HEK293 (cell line): ENCODE measurements around the gene SYNE2.

Experiments
- CTCF ChIA-PET: fragments of 350-600 bp; formaldehyde crosslinking; extraction: SDS; loops from one replicate; lab custom pipeline; 2021; ENCODE audit warnings: antibody characterized with exemption; lab: Yijun Ruan, JAX
- POLR2A ChIA-PET: fragments of 300-600 bp; formaldehyde crosslinking; extraction: SDS; loops from one replicate; lab custom pipeline; 2020; ENCODE audit warnings: antibody characterized with exemption, inconsistent platforms; lab: Yijun Ruan, JAX
- H3K27ac ChIP-seq: fragments of 200-500 bp; sonication (Bioruptor generic); 2 replicates; pipeline ENCODE4 v1.5.1; 2014; ENCODE audit warnings: low read depth, low read length, control low read depth, inconsistent platforms; ENCODE audit errors: extremely low read depth
- H3K36me3 ChIP-seq, 2 experiments: fragments of 200-500 bp in 1 of 2; sonication (Bioruptor generic) in 1 of 2; 1 replicate in 1 of 2; 2 replicates in 1 of 2; pipeline ENCODE4 v1.5.1; 2014 to 2017; ENCODE audit warnings: inconsistent platforms in 2 of 2, low read length in 2 of 2; ENCODE audit not compliant: control insufficient read depth in 2 of 2, insufficient read depth in 1 of 2
- H3K4me1 ChIP-seq: fragments of 200-500 bp; sonication (Bioruptor generic); 2 replicates; pipeline ENCODE4 v1.5.1; 2014; ENCODE audit warnings: mild to moderate bottlenecking, low read length, inconsistent platforms; ENCODE audit not compliant: control insufficient read depth, insufficient read depth
- H3K4me3 ChIP-seq: 2 replicates; pipeline ENCODE4 v1.5.1; 2011; ENCODE audit warnings: low read depth, mild to moderate bottlenecking, control low read depth, low read length, moderate library complexity
- H3K9me3 ChIP-seq: fragments of 200-500 bp; sonication (Bioruptor generic); 2 replicates; pipeline ENCODE4 v1.5.1; 2014; ENCODE audit warnings: low read depth, low read length, inconsistent platforms; ENCODE audit not compliant: control insufficient read depth, insufficient read depth
- CTCF ChIP-seq: fragments of 450-650 bp; formaldehyde crosslinking; IDR thresholded peaks from 2 replicates; pipeline ENCODE4 v1.5.1; 2016; ENCODE audit warnings: missing biosample characterization, missing genetic modification characterization
- GLI2 ChIP-seq: fragments of 450-650 bp; formaldehyde crosslinking; IDR thresholded peaks from 2 replicates; pipeline ENCODE4; 2017; ENCODE audit warnings: missing biosample characterization, missing genetic modification characterization, low read depth, borderline replicate concordance
- GLIS2 ChIP-seq: fragments of 450-650 bp; formaldehyde crosslinking; IDR thresholded peaks from 2 replicates; pipeline ENCODE4 v1.5.1; 2016; ENCODE audit warnings: missing biosample characterization, missing genetic modification characterization
- SETDB1 ChIP-seq: IDR thresholded peaks from one replicate; pipeline ENCODE4 v1.6.1; 2017; ENCODE audit warnings: mild to moderate bottlenecking, low read length, moderate library complexity, mixed read lengths; ENCODE audit not compliant: insufficient read length
- WT1 ChIP-seq: fragments of 450-650 bp; formaldehyde crosslinking; IDR thresholded peaks from 2 replicates; pipeline ENCODE4 v1.5.1; 2016; ENCODE audit warnings: missing biosample characterization, missing genetic modification characterization
- YY2 ChIP-seq: fragments of 450-650 bp; formaldehyde crosslinking; IDR thresholded peaks from 2 replicates; pipeline ENCODE4 v1.5.1; 2016; ENCODE audit warnings: missing biosample characterization, missing genetic modification characterization
- ZBTB6 ChIP-seq: fragments of 450-650 bp; formaldehyde crosslinking; IDR thresholded peaks from 2 replicates; pipeline ENCODE4 v1.5.1; 2017; ENCODE audit warnings: missing biosample characterization, missing genetic modification characterization
- ZFHX2 ChIP-seq: fragments of 450-650 bp; formaldehyde crosslinking; conservative IDR thresholded peaks from 2 replicates; pipeline ENCODE4 v1.5.1; 2016; ENCODE audit warnings: missing biosample characterization, missing genetic modification characterization
- ZIC2 ChIP-seq: fragments of 450-650 bp; formaldehyde crosslinking; IDR thresholded peaks from 2 replicates; pipeline ENCODE4 v1.5.1; 2016; ENCODE audit warnings: missing biosample characterization, missing genetic modification characterization
- ZNF112 ChIP-seq: fragments of 450-650 bp; formaldehyde crosslinking; IDR thresholded peaks from 2 replicates; pipeline ENCODE4 v1.5.0; 2017; ENCODE audit warnings: missing biosample characterization, missing genetic modification characterization
- ZNF133 ChIP-seq: fragments of 450-650 bp; formaldehyde crosslinking; IDR thresholded peaks from 2 replicates; pipeline ENCODE4 v1.5.1; 2016; ENCODE audit warnings: missing biosample characterization, missing genetic modification characterization
- ZNF514 ChIP-seq: fragments of 450-650 bp; formaldehyde crosslinking; IDR thresholded peaks from 2 replicates; pipeline ENCODE4 v1.5.1; 2016; ENCODE audit warnings: missing biosample characterization, missing genetic modification characterization
- ZNF626 ChIP-seq: fragments of 450-650 bp; sonication (Bioruptor Pico); formaldehyde crosslinking; IDR thresholded peaks from 2 replicates; pipeline ENCODE4 v1.5.1; 2018; ENCODE audit warnings: missing biosample characterization, missing genetic modification characterization, inconsistent platforms
- ZNF664 ChIP-seq: fragments of 450-650 bp; formaldehyde crosslinking; IDR thresholded peaks from 2 replicates; pipeline ENCODE4 v1.5.1; 2016; ENCODE audit warnings: missing biosample characterization, missing genetic modification characterization
- ZNF791 ChIP-seq: fragments of 450-650 bp; formaldehyde crosslinking; IDR thresholded peaks from 2 replicates; pipeline ENCODE4 v1.5.1; 2016; ENCODE audit warnings: missing biosample characterization, missing genetic modification characterization
- ZNF837 ChIP-seq: fragments of 450-650 bp; formaldehyde crosslinking; IDR thresholded peaks from 2 replicates; pipeline ENCODE4 v1.5.1; 2016; ENCODE audit warnings: missing biosample characterization, missing genetic modification characterization
- TF ChIP-seq, protein P1 (sequence below): fragments of 450-650 bp; formaldehyde crosslinking; IDR thresholded peaks from 2 replicates; pipeline ENCODE4 v1.5.1; 2016; ENCODE audit warnings: missing biosample characterization, missing genetic modification characterization
- TF ChIP-seq, protein P2 (sequence below): fragments of 450-650 bp; formaldehyde crosslinking; IDR thresholded peaks from 2 replicates; pipeline ENCODE4 v1.5.1; 2017; ENCODE audit warnings: missing biosample characterization, missing genetic modification characterization
- TF ChIP-seq, protein P3 (sequence below): fragments of 450-650 bp; formaldehyde crosslinking; IDR thresholded peaks from 2 replicates; pipeline ENCODE4 v1.5.1; 2017; ENCODE audit warnings: missing biosample characterization, missing genetic modification characterization

Gene SYNE2

GRCh38 chr14:63952933-63953437, 100.2 kb downstream of the SYNE2 start:
- peaks cover 13 to 40% of the 10 kb centered on the region in 2 experiments for H3K36me3 ChIP-seq
- POLR2A ChIA-PET: no interaction called here
- TF ChIP-seq WT1 (tag by site-specific recombination) (no peak), ZNF791 (tag by site-specific recombination) (no peak), GLIS2 (tag by site-specific recombination) (no peak), ZNF664 (tag by site-specific recombination) (no peak), CTCF (tag by site-specific recombination) (no peak), ZBTB6 (no peak), ZNF112 (tag by site-specific recombination) (no peak), ZNF133 (no peak), GLI2 (tag by site-specific recombination) (no peak), ZIC2 (tag by site-specific recombination) (no peak), SETDB1 (no peak), ZFHX2 (tag by site-specific recombination) (no peak), ZNF514 (no peak), YY2 (tag by site-specific recombination) (no peak), ZNF626 (tag by site-specific recombination) (no peak), ZNF837 (tag by site-specific recombination) (no peak)
- TF ChIP-seq, protein P1, sequence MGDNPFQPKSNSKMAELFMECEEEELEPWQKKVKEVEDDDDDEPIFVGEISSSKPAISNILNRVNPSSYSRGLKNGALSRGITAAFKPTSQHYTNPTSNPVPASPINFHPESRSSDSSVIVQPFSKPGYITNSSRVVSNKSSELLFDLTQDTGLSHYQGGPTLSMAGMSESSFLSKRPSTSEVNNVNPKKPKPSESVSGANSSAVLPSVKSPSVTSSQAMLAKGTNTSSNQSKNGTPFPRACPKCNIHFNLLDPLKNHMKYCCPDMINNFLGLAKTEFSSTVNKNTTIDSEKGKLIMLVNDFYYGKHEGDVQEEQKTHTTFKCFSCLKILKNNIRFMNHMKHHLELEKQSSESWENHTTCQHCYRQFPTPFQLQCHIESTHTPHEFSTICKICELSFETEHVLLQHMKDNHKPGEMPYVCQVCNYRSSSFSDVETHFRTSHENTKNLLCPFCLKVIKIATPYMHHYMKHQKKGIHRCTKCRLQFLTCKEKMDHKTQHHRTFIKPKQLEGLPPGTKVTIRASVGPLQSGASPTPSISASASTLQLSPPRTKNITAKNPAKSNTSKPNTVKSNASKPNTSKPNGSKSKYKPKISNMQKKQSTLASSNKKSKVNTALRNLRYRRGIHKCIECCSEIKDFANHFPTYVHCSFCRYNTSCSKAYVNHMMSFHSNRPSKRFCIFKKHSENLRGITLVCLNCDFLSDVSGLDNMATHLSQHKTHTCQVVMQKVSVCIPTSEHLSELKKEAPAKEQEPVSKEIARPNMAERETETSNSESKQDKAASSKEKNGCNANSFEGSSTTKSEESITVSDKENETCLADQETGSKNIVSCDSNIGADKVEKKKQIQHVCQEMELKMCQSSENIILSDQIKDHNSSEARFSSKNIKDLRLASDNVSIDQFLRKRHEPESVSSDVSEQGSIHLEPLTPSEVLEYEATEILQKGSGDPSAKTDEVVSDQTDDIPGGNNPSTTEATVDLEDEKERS (tag by site-specific recombination): no peak
- TF ChIP-seq, protein P2, sequence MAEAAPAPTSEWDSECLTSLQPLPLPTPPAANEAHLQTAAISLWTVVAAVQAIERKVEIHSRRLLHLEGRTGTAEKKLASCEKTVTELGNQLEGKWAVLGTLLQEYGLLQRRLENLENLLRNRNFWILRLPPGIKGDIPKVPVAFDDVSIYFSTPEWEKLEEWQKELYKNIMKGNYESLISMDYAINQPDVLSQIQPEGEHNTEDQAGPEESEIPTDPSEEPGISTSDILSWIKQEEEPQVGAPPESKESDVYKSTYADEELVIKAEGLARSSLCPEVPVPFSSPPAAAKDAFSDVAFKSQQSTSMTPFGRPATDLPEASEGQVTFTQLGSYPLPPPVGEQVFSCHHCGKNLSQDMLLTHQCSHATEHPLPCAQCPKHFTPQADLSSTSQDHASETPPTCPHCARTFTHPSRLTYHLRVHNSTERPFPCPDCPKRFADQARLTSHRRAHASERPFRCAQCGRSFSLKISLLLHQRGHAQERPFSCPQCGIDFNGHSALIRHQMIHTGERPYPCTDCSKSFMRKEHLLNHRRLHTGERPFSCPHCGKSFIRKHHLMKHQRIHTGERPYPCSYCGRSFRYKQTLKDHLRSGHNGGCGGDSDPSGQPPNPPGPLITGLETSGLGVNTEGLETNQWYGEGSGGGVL: no peak
- TF ChIP-seq, protein P3, sequence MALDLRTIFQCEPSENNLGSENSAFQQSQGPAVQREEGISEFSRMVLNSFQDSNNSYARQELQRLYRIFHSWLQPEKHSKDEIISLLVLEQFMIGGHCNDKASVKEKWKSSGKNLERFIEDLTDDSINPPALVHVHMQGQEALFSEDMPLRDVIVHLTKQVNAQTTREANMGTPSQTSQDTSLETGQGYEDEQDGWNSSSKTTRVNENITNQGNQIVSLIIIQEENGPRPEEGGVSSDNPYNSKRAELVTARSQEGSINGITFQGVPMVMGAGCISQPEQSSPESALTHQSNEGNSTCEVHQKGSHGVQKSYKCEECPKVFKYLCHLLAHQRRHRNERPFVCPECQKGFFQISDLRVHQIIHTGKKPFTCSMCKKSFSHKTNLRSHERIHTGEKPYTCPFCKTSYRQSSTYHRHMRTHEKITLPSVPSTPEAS (tag by site-specific recombination): no peak

More at GRCh38 chr14:63952933-63953437, 100.2 kb downstream of the SYNE2 start:
- no peak overlapping the region for H3K27ac ChIP-seq
- no peaks in the 10 kb centered on the region for H3K4me1 ChIP-seq
- no peak overlapping the region for H3K4me3 ChIP-seq
- CTCF ChIA-PET: no interaction called here
- H3K9me3 ChIP-seq: no peaks in the 10 kb centered on the region
